Measurements from ENCODE around the gene CACNG3.

GRCh38 chr16:24273508-24274182, 17.5 kb downstream of the CACNG3 start:
- TF ChIP-seq CTCF (conservative IDR thresholded peaks at IDR 0.05 in 1 of 2, IDR thresholded peaks at IDR 0.05 in 1 of 2; ENCODE audit: extremely low read depth in 1 of 2, insufficient read depth in 1 of 2, low read depth in 1 of 2, low read length in 2 of 2) (no peak), EZH2 (IDR thresholded peaks at IDR 0.05; ENCODE audit: borderline replicate concordance, low read length) (no peak)
